NCI-H1694 (cell line): Measurements from ENCODE around the gene FAM163A.
A peak's percentile ranks its signal among the peaks of the same experiment; 100 is the strongest.
"Not testable (repeated sequence)": the region's sequence is repeated elsewhere in the genome, so short reads cannot be mapped to it uniquely, and the experiment has no call there.

Experiments
- DNase-seq: peaks from one replicate; lab custom pipeline; 2025; lab: John Stamatoyannopoulos, UW

Gene FAM163A

GRCh38 chr1:179815641-179816040 lies 72.5 kb downstream of the FAM163A start:
- DNase-seq = no peak

- no peak for DNase-seq
These were observed 73.3 kb downstream of the FAM163A start for GRCh38 chr1:179816196-179816960.

GRCh38 chr1:179817056-179817455 lies 74.0 kb downstream of the FAM163A start:
- DNase-seq = no peak

GRCh38 chr1:179817789-179818188 lies 74.7 kb downstream of the FAM163A start:
- DNase-seq = no peak

GRCh38 chr1:179818260-179818659 lies 75.2 kb downstream of the FAM163A start:
- DNase-seq = no peak

GRCh38 chr1:179818743-179819173 lies 75.7 kb downstream of the FAM163A start:
- DNase-seq = no peak

- DNase-seq = no peak
These were observed 77.3 kb downstream of the FAM163A start for GRCh38 chr1:179820226-179820970.

- DNase-seq = no peak
These were observed 78.4 kb downstream of the FAM163A start for GRCh38 chr1:179821524-179821923.

- DNase-seq = no peak
These were observed 79.0 kb downstream of the FAM163A start for GRCh38 chr1:179822065-179822464.

GRCh38 chr1:179823693-179824092 lies 80.6 kb downstream of the FAM163A start:
- DNase-seq = no peak

GRCh38 chr1:179824265-179824664 lies 81.2 kb downstream of the FAM163A start:
- DNase-seq = no peak

- DNase-seq = peak; percentile 92
These were observed 82.1 kb downstream of the FAM163A start for GRCh38 chr1:179825206-179825605.

GRCh38 chr1:179825798-179826460 lies 82.8 kb downstream of the FAM163A start:
- no peak for DNase-seq

- DNase-seq = no peak
These were observed 83.7 kb downstream of the FAM163A start for GRCh38 chr1:179826626-179827280.

- no peak for DNase-seq
These were observed 85.5 kb downstream of the FAM163A start for GRCh38 chr1:179828554-179829110.

GRCh38 chr1:179831225-179831624 lies 88.1 kb downstream of the FAM163A start:
- no peak for DNase-seq

GRCh38 chr1:179831852-179832699 lies 89.0 kb downstream of the FAM163A start:
- no peak for DNase-seq

GRCh38 chr1:179836686-179837445 lies 93.8 kb downstream of the FAM163A start:
- DNase-seq = not testable (repeated sequence)

GRCh38 chr1:179840107-179840506 lies 97.0 kb downstream of the FAM163A start:
- DNase-seq = no peak

GRCh38 chr1:179848233-179848632 lies 105.1 kb downstream of the FAM163A start:
- no peak for DNase-seq
